Neural cell (in vitro differentiated cells): Measurements from ENCODE around the gene ASCC3.

ENCODE experiments used
- EZH2 ChIP-seq: fragments of 200-600, 300-800 bp; shearing (Covaris generic), sonication (generic); IDR thresholded peaks from 2 replicates; pipeline ENCODE4 v1.6.1; 2014; ENCODE audit warnings: antibody characterized with exemption, low read length, borderline replicate concordance, mild to moderate bottlenecking; ENCODE audit not compliant: insufficient read depth, poor library complexity, severe bottlenecking
- POLR2AphosphoS5 ChIP-seq: IDR thresholded peaks from 2 replicates; pipeline ENCODE4 v1.6.1; 2012
- RAD21 ChIP-seq: fragments of 450-650 bp; conservative IDR thresholded peaks from 2 replicates; pipeline ENCODE4 v1.6.1; 2014; ENCODE audit warnings: antibody characterized with exemption, mild to moderate bottlenecking, moderate library complexity
- SMC3 ChIP-seq: fragments of 450-650 bp; conservative IDR thresholded peaks from 2 replicates; pipeline ENCODE4 v1.6.1; 2014; ENCODE audit warnings: antibody characterized with exemption, mild to moderate bottlenecking, moderate library complexity; ENCODE audit not compliant: poor library complexity
- TF ChIP-seq, protein P1 (sequence below): fragments of 450-650 bp; IDR thresholded peaks from 2 replicates; pipeline ENCODE4 v1.5.1; 2014; ENCODE audit warnings: antibody characterized with exemption, mild to moderate bottlenecking, moderate library complexity; ENCODE audit not compliant: poor library complexity, severe bottlenecking
- TF ChIP-seq, protein P2 (sequence below): IDR thresholded peaks from 2 replicates; pipeline ENCODE4 v1.6.1; 2012; ENCODE audit warnings: borderline replicate concordance

DNA sequence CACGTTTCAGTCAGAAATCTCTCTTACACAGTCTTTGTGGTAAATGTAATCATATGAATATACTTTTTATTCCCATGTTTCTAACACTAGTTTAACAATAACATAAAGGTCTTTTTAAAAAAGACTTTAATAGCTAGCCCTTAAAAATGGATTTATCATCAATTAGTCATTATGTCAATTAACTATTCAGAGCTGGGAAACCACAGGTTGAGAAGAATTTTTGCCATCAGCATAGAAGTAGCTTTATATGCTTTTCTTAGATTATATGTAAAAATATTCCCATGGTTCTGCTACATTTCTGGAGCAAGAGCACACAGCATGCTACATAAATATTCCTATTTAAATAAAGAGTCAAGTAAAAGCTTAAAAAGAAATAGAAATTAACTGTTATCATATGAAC is 35.5 kb downstream of the ASCC3 start:
- TF ChIP-seq, protein P1, sequence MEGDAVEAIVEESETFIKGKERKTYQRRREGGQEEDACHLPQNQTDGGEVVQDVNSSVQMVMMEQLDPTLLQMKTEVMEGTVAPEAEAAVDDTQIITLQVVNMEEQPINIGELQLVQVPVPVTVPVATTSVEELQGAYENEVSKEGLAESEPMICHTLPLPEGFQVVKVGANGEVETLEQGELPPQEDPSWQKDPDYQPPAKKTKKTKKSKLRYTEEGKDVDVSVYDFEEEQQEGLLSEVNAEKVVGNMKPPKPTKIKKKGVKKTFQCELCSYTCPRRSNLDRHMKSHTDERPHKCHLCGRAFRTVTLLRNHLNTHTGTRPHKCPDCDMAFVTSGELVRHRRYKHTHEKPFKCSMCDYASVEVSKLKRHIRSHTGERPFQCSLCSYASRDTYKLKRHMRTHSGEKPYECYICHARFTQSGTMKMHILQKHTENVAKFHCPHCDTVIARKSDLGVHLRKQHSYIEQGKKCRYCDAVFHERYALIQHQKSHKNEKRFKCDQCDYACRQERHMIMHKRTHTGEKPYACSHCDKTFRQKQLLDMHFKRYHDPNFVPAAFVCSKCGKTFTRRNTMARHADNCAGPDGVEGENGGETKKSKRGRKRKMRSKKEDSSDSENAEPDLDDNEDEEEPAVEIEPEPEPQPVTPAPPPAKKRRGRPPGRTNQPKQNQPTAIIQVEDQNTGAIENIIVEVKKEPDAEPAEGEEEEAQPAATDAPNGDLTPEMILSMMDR = no peak
- TF ChIP-seq EZH2 = no peak
- TF ChIP-seq, protein P2, sequence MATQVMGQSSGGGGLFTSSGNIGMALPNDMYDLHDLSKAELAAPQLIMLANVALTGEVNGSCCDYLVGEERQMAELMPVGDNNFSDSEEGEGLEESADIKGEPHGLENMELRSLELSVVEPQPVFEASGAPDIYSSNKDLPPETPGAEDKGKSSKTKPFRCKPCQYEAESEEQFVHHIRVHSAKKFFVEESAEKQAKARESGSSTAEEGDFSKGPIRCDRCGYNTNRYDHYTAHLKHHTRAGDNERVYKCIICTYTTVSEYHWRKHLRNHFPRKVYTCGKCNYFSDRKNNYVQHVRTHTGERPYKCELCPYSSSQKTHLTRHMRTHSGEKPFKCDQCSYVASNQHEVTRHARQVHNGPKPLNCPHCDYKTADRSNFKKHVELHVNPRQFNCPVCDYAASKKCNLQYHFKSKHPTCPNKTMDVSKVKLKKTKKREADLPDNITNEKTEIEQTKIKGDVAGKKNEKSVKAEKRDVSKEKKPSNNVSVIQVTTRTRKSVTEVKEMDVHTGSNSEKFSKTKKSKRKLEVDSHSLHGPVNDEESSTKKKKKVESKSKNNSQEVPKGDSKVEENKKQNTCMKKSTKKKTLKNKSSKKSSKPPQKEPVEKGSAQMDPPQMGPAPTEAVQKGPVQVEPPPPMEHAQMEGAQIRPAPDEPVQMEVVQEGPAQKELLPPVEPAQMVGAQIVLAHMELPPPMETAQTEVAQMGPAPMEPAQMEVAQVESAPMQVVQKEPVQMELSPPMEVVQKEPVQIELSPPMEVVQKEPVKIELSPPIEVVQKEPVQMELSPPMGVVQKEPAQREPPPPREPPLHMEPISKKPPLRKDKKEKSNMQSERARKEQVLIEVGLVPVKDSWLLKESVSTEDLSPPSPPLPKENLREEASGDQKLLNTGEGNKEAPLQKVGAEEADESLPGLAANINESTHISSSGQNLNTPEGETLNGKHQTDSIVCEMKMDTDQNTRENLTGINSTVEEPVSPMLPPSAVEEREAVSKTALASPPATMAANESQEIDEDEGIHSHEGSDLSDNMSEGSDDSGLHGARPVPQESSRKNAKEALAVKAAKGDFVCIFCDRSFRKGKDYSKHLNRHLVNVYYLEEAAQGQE = no peak
- no peak for TF ChIP-seq POLR2AphosphoS5
- no peak for TF ChIP-seq RAD21
- TF ChIP-seq SMC3 = no peak
